Fibroblast of skin of abdomen (primary cell): ENCODE measurements around the gene SOX30.

Experiments used
- DNase-seq: peaks from one replicate; pipeline ENCODE4 v3.0.0-alpha.2; 2013

Gene SOX30

GRCh38 chr5:157659868-157660660, 7.8 kb upstream of the SOX30 start:
- DNase-seq = no peak

DNA sequence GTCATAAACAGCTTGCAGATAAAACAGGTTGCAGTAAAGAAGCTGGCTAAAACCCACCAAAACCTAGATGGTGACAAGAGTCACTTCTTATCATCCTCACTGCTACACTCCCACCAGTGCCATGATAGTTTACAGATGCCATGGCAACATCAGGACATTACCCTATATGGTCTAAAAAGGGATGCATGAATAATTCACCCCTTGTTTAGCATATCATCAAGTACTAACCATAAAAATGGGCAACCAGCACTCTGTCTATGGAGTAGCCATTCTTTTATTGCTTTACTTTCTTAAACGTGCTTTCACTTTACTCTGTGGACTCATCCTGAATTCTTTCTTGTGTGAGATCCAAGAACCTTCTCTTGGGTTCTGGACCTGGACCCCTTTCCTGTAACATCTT, 6.7 kb upstream of the SOX30 start:
- DNase-seq = no peak

DNA sequence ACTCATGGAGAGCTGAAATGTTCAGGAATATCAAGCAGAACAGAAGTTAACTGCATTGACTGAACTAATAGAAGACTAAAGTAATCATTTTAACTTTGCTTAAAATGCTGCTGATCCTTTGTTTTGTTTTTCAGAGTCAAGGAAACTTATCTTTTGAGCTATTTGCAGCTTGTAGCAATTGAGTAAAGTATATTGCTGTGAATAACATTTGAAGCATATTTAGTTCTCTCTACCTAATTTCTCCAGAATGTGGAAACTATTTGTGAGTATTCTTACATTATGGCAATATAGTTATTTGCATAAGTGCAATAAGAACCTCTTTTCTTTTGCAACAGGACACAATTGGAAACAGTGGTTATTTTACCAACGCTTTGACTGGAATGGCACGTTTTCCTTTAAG, 5.3 kb upstream of the SOX30 start:
- DNase-seq = no peak

DNA sequence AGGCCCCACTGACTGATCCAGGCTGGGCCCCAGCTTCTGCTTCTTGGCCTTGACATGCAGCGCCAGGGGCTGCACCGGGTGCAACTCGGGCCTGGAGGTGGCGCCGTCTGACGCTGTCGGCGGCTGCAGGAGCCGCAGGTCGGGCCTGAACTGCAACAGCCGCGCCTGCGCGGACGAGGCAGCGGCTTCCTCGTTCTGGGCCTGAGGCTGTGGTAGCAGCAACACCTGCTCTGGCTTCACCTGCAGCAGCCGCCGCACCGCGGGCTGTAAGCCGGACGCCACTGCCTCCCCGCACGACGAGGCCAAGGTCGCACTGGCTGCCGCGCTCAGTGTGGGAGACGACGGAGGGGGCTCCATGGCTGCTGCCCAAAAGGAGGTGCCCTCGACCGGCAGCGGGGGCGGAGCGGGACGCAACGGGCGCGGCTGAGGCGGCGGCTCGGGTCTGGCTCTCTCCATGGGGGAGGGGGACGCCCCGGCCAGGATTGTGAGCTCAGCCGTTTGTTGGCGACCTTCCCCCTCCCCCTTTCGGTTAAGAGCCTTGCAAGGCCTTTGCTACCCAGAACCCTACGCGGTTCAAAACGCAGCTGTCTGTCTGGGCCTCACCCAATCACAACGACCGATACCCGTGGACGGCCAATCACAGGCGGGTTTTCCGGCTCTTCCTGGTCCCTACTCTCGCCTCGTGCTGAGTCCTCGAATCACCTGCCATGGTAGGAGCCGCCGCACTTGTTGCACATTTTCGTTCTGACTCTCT, 438 bp downstream of the SOX30 start:
- DNase-seq = peak; percentile 70

DNA sequence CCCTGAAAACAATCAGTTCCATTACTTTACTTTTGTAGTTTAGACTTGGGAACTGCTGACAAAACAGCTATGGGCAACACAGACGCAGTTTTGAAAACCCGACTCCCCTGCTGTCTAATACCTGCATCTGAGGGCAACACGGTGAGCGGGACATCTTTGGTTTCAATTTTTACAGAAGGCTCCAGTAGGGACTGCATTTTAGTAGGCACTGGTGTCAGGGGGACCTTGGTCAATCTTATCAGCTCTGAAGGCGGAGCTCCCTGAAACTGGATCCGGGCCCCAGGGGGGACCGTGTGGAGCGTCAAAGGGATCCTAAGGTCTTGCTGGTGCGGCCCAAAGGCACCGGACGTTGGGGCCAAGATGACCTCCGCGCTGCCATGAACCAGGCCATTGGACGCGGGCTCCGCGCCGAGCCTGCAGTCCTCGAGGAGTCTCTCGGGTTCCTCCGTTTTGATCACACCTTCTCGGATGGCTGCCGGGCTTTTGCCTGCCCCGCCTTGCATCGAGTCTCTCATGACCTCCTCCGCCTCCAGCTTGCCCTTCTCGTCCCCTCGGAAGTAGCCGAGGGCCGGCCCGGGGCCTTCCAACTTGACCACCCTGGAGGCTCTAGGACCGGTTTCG, 1.1 kb downstream of the SOX30 start:
- DNase-seq = no peak

- no peak for DNase-seq
These were observed 3.1 kb downstream of the SOX30 start for GRCh38 chr5:157649101-157649500.

DNA sequence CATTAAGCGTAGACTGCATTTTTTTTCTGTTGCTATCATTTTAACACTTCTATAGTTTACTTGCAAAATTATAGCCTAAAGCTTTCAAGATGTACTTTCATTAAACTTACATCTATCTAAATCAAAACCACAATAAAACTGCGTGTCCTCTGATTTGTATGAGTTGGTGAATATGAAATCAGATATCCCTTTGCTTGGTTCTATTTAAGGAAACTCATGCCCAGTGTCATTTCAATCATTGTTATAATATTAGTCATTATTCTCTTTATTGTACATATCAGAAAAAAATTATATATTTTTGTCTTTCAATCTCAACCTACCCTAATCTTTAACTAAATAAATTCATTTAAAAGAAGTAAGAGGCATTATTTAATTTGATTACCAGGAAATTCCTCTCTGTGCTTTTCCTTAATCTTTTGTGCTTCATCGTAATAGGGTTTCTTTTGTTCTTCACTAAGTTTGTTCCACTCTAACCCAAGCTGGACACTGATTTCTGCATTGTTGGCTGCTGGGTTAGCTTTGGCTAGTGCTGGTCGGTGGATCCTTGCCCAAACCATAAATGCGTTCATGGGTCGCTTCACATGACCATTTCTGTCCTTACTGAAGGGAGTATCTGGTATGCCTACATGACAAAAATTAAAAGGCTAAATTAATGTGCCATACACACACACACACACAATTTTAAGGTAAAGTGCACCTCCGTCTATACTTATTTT, 3.8 kb downstream of the SOX30 start:
- no peak for DNase-seq

DNA sequence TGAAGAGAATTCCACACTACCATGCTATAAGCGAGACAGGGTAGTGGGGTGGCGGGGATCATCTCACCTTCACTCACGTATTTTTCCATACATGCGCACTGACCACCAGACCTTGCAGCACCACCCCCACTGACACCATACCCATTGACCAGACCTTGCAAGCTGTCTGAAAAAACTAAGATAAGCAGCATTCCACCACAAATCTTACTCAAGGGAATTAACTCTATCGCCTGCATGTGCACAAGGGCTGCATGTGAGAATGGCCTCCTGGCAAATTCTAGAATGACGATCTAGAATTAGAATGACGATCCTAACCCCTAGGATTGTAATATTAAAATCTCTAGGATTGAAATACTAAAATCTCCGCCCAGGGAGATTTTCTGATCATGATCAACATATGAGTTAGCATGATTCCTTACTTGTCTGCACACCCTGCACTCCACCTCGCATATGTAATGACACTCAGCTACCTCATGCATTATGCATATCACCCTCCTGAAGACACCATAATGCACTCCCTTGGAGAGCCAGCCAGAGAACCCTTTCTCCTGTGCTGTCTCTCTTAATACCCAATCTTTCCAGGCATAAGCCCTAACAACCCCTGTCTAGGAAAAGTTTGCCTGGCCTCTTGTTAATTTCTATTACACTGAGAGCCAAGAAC, 11.7 kb downstream of the SOX30 start:
- DNase-seq = no peak

GRCh38 chr5:157630341-157630740, 21.9 kb downstream of the SOX30 start:
- DNase-seq = no peak

- no peak for DNase-seq
These were observed 25.4 kb downstream of the SOX30 start for GRCh38 chr5:157626831-157627230.

GRCh38 chr5:157624144-157624543, 28.1 kb downstream of the SOX30 start:
- DNase-seq = no peak

- DNase-seq = no peak
These were observed 31.5 kb downstream of the SOX30 start for GRCh38 chr5:157620776-157621175.

DNA sequence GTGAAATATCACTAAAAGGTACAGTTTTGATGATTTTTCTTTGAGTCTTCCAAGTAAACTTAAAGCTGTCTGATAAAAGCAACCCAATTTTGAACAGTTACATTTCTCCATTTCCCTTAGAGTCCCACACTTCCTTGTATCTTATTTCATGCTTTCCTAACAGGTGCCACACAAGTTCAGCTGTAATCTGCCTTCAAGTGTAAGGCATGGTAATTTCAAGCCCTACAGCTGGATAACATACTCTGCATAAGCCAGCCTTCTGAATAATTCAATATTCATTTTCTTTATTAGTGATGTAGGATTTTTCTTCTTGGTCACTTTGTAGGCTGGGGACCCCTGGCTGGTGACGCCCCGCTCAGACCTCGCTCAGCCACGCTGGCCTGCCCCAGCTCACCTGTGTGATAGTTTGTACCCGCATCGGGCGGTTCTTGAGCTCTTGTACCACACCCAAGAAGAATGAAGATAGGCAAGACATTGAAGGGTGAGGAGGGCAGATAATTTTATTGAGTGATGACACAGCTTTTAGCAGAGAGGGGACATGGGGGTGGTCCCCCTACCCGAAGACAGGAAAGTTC, 34.0 kb downstream of the SOX30 start:
- DNase-seq = no peak

DNA sequence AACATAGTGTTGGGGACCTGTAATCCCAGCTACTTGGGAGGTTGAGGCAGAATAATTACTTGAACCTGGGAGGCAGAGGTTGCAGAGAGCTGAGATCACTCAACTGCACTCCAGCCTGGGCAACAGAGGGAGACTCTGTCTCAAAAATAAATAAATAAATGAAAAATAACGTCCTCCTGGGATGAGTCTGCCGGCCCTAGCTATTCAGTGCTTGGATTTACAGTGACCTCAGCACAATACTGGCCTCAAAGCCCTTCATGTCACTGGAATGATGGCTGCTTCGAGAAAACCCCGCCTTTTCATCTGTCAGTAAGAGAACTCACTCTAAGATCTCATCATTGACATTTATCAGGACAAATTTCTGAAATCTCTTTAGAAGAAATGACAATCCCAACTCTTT, 35.5 kb downstream of the SOX30 start:
- no peak for DNase-seq

DNA sequence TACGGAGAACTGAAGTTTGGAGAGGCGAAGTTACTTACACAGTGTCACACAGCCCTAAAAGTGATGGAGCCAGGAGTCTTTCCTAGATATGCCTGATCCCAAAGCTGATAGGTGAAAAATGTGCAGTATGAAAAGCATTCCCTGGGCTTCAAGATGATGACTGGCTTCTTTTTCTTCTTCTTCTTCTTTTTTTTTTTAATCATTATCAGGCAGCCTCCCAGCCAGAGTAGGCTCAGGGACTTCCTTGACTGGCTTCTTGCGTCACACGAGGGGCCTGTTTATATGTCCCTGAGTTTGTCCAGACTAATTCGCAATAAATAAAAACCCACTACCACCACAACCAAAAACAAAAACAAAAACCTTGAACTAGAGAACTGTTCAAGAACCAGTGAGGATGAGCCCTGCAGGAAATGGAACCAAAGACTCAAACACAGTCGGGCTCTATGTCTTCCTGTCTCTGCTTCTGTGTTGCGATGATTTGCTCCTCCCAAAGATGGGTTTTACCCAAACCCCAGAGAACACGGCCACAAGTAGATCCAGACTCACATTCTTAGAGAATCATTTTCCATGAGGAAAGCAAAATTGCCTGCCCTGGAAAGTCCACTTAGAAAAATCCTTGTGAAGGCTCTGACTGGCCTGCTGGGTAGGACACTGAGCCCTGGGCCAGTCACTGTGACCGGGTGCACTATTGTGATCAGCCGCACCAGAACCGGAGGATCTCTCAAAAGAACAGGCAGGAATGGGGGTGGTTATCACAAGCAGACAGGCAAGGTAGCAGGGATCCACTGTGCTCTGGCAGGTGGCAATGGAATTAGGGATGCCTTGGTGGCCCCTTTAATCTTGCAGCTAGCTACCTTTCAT, 38.6 kb downstream of the SOX30 start:
- no peak for DNase-seq

GRCh38 chr5:157612581-157612980, 39.7 kb downstream of the SOX30 start:
- DNase-seq = no peak

GRCh38 chr5:157611571-157612476, 40.4 kb downstream of the SOX30 start:
- DNase-seq = no peak

DNA sequence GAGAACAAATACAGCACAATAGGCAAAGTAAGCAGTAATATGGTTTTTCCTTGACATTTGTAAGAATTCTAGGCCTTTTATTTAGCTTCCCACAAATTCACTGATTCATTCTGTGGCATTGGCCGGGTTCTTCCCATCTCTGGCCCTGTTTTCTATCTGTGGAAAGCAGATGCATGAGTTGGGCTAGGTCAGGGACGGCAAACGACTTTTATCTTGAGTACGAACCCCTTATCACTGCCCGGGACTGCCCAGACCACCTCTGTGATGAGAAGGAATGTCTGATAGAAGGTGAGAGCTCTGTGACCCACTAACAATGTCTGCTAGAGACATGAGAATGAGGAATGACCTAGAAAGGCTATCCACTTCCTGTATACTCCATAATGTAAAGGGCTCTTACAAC, 41.2 kb downstream of the SOX30 start:
- no peak for DNase-seq

GRCh38 chr5:157608972-157609565, 43.2 kb downstream of the SOX30 start:
- no peak for DNase-seq
